CD4-positive, alpha-beta T cell treated with Interferon gamma for 1 hour (primary cell): ENCODE results near the gene UPP1.
A peak's percentile ranks its signal among the peaks of the same experiment; 100 is the strongest.
"Not testable (repeated sequence)": the region's sequence is repeated elsewhere in the genome, so short reads cannot be mapped to it uniquely, and the experiment has no call there.

Source experiments
- DNase-seq: peaks from one replicate; pipeline ENCODE4 v3.0.0-alpha.2; 2020

UPP1 gene

DNA sequence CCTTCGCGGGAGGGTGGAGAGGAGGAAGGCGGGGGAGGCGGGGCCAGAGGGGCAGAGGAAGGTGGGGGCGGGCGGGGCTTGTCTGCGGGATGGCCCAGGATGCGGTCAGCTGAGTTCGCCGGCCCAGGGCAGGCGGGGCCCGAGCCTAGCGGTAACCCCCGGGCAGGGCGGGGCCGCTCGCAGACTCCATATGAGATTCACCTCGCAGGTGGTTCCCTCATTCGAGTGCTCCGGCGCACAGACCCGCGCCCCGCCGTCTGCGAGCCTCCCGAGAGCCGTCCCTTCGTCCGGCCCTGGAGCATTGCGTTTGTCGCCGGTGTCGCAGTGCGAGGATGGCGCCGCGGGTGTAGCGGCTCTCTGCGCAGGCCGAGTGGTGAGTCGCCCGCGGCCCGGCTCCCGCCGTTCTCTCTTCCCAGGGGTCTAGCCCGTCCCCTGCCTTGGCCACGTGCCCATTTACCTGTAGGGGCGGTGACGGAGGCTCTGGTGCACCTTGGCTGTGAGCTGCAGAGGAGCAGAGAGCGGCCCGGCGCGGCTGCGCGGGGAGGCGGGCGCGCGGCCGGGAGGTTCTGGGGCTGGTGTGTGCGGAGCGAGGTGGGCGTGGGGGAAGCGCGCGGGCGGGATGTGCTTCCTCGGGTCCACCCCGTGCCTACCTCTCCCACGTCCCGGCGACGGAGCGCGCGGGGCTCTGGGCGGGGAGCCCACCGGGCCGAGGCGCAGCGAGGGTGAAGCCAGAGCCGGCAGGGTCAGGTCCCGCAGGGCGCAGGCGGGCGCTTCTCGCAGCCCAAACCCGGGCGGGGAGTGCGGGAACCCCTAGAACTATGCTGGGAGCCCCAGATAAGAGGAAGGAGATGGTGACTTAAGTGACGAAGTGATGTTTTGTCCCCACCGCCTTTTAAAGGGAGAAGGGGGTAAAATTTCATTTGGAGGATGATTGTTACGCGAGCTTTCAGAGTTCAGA, at the start of gene UPP1:
Gene UPP1 (plus strand): TSS at position 220 of the 958 bp plus-strand sequence. CDS start 5,519 bp downstream, outside the sequence.
- peak; percentile 93 for DNase-seq

DNA sequence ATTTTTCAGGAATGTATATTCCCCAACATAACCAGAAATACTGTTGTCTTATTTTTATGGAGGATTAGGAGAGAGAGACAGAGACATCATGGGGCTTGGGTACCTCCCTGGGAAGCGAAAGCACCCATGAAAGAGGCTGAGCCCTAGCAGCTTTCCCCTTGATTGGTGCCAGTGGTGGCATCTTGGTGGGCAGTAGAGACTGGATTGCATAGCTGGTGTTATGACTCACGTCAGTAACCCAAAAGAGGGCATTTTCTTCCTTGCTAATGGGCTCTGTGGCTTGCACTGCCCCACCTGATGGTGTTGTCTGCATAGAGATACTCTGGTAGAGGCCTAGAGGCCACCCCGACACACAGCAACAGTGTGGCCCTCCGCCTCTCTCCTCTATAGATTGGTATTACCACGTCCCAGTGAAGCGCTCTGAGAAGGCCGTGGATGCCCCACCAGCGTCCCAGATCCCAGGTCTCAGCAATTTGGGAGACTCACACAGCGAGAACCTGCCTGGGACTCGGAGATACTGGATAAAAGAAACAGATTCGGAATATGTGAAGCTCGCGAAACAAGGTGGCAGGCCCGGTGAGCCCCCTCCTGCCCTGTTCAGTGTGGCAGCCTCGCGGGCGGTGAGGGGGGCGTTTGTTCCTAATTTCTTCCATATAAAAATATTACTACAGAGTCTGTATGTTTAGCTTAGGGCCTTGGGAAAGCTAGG, 48.0 kb upstream of the UPP1 start:
- no peak for DNase-seq

DNA sequence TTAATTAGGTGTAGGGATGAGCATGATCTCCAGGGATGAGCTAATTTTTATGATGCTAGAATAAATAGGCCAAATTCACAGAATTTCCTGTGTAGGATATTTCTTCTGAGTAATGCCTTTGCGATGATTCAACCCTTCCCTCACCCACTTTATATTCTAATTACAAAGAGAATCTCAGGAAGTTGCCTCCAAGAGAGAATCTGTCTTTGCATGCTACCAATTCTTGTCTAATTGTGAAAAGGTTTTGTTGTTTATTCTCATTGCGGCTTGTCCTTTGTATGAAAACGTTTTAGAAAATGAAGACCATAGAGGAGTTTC, 47.5 kb upstream of the UPP1 start:
- DNase-seq: no peak

DNA sequence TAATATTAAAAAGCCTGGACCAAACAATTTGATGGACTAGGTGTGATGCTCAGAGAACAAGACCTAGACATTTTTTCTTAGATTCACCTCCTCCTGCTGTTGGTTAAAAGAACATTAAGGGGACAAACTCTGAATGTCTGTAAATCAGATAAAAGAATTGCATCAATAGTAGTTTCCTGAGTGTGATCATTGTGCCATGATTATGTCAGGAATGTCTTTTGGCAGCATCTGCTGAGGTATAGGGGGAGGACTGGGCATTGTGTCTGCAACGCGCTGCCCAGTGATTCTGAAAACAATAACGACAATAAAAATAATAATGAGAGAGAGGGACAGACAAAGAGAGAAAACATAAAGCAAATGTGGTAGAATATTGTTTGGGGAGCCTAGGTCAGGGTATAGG, 46.8 kb upstream of the UPP1 start:
- DNase-seq: no peak

DNA sequence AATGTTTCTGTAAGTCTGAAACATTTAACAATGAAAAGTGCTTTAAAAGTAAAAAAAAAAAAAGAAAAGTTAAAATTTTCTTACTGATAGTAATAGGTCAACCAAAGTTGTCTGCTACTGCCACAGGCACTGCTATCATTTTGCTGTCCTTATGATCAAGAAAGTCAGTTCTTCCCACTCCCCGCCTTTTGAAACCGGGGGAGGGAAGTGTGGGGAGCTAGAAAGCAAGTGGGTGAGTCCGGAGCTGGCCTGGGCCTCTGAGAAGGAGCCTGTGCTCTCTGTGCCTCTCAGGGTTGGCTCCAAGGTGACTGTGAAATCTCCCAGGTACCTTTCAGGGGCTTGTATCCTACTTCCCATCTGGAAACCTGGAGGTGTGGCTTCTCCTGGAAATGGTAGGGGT, 46.4 kb upstream of the UPP1 start:
- no peak for DNase-seq

DNA sequence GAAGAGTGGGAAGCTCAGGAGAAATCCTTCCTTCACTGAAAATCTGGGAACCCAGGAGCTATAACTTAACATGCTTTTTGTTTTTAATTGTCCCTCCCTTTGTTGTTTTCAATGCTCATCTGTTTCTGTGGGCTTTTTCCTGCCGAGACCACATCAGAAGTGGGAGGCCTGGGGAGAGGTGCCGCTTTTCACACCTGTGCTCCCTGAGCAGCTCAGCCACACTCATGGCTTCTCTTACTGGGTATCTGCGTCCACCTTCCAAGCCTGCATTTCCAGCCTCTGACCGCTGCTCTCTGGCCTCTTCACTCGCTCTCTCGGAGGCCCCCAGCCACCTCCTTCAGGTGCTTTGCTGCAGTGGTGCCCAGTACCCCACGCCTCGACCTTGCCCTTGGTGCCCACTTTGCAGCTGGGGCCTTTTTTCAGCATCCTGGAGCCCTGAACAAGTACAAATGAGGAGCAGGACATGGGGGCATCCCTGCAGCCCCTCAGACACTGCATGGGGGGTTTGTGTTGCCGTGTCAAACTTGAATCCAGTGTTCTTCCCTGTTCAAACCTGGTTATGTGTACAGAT, 43.8 kb upstream of the UPP1 start:
- peak; percentile 19 for DNase-seq

DNA sequence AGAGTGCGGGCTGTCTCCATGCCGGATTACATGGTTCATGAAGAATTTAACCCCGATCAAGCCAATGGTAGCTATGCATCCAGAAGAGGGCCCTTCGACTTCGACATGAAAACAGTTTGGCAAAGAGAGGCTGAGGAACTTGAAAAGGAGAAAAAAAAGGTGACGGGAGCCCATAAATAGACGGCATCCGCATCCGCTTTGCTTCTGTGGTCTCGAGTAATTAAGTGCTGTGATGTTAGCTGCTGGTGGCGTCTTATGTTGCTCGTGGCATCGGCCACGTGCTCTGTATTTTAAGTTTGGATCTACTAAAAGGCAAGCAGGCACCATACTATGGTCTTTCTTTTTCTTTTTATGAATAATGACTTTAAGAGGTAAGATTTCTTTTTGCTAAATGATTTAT, 42.6 kb upstream of the UPP1 start:
- DNase-seq: peak; percentile 31

DNA sequence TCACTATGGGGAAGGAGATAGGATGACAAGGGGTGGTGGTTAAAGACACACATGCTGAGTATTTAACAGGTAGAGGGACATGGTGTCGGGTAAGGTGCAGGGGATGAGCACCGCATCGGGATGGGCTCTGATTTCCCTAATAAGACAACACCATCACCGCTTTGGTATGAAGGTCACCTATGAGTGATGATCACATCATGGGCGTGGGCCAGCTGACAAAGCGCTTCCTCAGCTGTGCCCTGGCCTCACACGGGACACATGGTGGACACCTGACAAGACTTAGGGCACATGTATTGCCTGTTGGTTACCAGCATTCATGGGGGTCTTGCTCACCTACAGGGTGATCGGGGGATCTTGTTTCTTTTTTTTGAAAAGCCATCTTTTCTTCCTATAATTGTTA, 41.0 kb upstream of the UPP1 start:
- DNase-seq: no peak

DNA sequence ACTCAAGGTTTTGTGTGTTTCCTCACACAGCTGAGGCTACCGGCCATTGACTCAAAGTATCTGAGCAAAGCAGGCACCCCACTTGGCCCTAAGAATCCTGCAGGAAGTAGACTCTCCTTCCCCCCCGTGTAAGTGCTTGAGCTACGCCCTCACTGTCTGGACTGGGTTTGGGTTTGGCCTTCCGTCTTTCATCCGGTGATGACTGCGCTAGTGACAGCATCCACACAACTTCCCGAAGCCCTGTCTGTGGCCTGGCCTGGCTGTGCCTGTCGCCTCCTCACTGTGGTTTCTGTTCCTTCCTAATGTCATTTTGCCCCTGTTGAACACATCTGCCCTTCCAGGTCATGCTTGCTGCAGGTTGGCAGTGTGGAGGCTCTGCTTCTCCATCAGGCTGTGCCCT, 39.2 kb upstream of the UPP1 start:
- DNase-seq: peak; percentile 42

DNA sequence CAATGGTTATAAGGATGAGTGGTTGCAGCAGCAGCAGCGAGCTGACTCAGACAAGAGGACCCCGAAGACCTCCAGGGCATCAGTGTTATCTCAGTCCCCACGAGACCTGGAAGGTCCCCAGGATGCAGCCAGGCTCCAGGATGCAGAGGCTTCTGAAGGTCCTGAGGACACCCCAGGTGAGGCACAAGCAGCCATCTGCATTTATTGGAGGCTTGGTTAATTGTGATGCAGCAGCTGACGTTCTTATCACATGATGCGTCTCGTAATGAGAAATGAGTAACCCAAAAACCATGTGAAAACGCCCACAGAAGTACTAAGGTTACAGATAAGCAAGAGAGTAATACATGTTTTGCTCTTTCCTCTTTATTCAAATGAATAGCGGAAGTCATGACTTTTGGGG, 36.3 kb upstream of the UPP1 start:
- DNase-seq: no peak

DNA sequence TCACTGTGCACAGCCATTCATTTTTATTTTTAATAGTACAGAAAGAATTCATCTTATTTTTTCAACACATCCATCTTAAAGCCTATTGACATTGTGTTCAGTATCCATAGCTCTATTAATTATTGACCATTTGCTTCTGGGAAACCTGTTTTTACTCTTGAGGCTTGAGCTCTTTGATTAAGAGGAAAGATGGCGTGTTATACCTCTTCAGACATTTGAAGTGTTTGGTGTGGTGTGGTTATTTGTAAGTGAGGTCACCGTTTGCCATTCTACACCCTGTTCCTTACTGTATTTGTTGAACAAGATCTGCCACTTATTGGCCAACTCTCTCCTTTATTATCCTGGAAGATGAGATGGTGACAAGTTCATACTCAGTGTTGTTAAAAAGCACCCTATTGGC, 35.3 kb upstream of the UPP1 start:
- no peak for DNase-seq

DNA sequence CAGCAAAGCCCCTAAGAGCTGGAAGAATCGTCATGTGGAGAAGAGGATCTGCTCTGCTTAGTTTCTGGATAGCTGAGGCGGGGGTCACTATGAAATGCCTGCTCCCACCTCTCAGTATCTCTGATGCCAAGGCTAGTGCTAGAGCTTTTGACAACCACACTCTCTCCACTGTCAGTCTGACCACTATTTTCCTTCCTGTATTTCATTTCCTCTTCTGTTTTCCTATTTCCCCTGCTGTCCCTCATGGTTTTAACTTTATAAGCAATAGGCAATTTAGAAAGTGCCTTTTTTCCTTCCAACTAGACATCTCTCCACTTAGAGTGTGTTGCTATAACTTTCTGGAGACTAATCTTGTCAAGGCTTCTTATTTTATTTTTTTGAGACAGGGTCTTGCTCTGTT, 30.1 kb upstream of the UPP1 start:
- DNase-seq: no peak

DNA sequence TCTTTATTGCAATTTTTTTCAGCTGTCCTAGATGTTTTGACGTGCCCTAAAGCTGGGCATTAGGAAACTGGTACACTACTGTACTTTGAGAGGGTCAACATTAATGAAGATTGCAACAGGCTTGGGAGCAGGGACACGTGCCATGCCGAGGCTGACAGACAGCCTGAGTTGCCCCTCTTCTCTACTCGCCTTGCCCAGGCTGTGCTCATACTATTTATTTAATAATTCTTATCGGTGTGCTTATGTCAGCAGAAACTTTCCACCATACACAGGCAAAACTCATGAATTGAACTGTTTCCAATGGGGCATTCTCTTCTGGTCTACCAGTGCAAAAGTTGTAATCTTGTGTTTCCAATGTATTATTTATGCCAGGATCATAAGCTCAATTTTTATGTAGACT, 29.4 kb upstream of the UPP1 start:
- no peak for DNase-seq

DNA sequence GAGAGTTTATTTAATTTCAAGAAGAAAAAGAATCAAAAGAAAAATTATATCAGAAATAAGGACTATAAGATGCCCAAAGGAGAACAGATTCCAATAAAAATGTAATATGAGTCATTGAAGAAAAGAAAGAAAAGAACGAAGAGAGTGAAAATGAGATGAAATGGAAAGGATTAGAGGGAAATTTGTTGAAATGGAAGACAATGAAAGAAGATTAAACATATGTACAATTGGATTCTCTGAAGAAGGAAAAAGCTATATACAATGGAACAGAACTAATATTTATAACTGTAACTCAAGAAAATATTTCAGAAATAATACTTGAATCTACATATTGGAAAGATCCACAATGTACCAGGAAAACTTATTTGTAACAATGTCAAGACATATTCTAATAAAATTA, 25.1 kb upstream of the UPP1 start:
- DNase-seq: no peak

DNA sequence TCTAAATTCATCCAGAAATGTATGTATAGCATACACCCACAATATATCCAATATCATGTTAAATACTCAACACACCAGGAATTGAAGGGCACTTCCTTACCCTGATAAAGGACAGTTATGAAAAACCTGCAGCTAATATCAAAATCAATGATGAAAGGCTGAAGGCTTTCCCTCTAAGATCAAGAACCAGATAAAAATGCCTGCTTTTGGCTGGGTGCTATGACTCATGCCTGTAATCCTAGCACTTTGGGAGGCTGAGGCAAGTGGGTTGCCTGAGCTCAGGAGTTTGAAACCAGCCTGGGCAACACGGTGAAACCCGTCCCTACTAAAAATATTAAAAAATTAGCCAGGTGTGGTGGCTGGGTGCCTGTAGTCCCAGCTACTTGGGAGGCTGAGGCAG, 21.6 kb upstream of the UPP1 start:
- no peak for DNase-seq

DNA sequence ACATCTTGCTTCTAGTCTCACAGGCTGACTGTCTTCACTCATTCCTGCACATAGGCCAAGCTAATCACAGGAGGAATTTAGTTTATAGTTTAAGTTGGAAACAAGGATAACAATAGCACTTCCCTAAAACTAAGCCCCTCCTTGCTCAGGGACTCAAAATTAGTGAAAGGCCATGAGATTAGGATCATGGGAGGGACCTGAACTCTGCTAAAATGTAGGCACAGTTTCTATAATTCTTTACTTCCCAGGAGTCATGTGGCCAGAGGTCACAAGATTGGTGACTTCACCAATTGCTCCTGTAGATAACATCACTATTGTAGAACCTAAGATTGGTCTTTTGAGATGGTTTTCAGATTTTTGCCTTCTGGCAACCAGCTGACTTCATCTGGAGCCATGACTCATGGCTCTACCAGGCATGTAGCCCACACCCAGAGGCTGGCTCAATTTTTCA, 14.8 kb upstream of the UPP1 start:
- no peak for DNase-seq

DNA sequence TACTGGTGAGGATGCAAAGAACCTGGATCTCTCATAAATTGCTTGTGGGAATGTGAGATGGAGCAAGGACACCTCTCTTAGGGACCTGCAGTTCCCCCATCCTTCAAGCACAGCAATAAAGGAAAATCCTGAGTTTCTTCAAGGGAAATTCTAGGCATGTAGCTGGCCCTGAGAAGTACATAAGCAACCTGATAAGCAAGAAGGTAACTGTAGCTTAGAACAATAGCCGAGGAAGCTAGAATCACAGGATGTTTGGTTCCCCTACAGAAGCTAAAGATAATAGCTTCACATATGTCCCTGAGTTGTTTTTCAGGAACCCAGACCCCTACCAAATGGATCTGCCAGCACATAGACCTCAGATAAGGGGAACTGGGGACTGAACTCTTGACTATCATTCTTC, 11.6 kb upstream of the UPP1 start:
- no peak for DNase-seq

DNA sequence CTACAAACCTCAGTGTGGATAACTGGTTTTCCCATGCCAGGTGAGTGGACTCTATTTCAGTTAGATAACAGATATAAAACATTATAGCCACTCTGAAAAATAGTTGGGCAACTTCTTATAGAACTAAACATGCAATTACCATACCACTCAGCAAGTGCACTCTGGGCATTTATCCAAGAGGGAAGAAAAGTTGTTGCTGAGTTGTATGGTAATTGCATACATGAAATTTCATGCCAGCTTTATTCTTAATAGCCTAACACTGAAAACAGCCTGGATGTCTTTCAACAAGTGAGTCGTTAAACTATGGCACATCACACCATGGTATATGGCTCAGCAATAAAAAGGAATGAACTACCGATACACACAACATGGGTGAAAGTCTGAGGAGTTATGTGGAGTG, 10.6 kb upstream of the UPP1 start:
- DNase-seq: no peak

DNA sequence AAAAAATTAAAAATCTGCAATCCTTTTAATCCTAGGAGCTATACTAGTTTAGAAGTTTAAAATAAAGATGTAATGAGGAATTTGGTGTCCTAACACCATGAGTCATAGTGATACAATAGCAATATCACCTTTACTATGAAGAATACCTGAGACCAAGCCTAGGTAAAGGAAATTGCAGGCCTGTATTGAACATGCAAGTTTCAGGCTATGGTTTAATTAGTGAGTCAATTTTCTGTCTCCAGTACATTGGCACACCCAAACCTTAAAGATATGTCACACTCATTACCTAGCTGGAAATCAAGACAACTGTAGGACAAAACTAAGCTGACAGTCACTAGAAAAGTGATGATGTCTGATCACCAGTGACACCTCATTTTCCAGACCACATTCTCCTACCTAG, 6.7 kb upstream of the UPP1 start:
- DNase-seq: not testable (repeated sequence)

DNA sequence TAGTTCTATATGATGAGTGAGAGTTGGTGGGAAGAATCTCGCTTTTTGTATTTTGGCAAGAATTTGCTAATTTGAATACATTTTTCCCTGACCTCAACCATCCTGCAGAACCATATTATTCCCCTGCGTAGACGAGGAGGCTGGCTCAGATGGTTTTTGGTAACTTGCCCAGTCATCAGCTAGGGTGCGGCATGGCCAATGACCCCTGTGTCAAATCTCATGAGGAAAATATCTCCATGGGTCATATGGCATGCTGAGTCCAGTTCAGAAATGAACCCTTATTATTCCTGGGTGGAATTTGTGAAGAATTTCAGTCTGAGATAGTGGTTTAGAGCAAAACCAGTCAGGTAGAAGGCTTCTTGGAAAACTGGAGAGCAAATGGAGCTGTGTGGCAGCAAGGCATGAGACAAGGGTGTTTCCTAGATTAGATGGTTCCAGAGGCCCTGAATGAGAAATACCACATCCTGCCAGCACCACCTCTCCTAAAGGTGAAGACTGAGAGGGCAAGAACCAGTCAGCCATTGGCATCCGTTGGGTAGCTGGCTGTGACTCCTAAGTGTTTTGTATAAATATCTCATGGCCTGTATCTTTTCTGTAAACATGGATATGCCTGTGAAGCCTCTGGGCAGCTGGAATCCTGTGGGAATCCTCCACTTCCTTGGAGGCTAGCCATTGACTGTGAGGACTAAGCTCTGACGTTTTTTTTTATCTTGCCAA, 5.8 kb upstream of the UPP1 start:
- DNase-seq: no peak

DNA sequence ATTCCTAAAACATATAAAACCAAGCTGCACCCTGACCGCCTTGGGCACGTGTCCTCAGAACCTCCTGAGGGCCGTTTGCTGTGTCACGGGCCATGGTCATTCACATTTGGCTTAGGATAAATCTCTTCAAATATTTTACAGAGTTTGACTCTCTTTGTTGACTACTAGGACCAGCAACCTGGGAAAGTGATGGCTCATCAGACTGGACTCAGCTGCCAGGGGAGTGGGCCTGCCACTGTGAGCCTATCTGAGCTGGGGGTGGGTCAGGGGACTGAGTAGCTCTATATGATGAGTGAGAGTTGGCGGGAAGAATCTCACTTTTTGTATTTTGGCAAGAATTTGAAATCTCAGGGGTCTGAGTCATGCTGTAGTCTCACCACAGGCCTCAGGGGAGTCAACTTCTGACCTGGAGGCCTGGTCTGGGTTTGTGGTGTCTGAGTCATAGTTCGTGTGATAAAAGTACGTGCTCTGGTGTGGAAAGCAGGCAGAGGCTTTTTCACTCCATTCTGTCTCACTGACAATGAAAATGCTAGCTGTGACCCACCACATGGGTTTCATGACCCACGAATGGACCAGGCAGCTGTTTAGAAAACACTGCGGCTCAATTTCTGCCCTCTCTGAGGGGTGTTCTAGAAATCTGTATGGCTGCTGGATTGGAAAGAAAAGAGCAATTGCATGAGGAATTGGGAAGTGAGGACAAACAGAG, 4.2 kb upstream of the UPP1 start:
- DNase-seq: peak; percentile 78

DNA sequence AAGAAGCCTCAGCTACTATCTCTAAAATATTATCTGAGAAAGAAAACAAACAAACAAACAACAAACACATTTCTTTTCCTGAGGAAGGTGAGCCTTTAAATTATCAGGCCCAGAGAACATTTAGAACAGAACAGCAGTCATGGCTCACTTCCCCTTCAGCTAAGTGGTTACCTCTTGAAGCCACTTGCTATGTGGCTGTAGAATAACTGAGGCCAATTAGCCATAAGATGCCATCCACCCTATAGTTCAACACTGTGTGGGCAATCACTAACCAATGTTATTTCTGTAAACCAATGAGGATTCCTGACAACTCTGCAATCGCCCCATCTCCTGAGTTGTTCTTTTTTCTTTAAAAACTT, 3.7 kb upstream of the UPP1 start:
- no peak for DNase-seq

DNA sequence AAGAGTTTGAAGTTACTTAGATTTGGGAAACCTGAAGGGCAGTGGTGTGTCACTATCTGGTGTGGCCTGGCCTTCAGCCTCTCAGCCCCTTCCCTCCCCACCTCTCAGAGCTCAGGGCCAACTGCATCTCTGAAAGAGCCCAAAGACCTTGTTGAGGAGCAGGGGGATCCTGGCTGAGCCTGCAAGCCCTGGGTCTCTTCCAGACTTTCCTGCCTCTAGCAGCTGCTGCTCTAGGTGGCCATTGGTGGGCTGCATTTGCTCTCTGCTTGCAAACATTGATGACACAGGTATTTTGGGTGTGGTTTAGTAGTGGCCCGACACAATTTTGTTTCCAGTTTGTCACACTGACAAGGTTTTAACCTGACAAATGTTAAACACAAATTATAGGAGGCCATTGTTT, 3.1 kb upstream of the UPP1 start:
- no peak for DNase-seq
